Naive B cell (primary cell): ENCODE results near the gene TSNAXIP1. TPM values are rescaled to one million over a fixed set of nuclear protein-coding genes. Genes with fewer than 3 reads are reported as not detected.

ENCODE experiments used
- ATAC-seq, 2 donors: fragments of 150-1000 bp; cut with Tn5 transposase; 2 replicates each; pipeline ENCODE4 v1.10.0; 2021; ENCODE audit warnings: low read depth in 2 of 2, mild to moderate bottlenecking in 2 of 2, moderate library complexity in 2 of 2
- DNase-seq: peaks from one replicate; pipeline ENCODE4 v3.0.0; 2022
- H3K27ac Mint-ChIP-seq, 6 donors: one replicate each; pipeline ENCODE4 v1.8.0; 2020 to 2022; ENCODE audit warnings: mild to moderate bottlenecking in 6 of 6, mixed read lengths in 6 of 6, moderate library complexity in 5 of 6, inconsistent platforms in 2 of 6
- H3K27me3 Mint-ChIP-seq, 3 donors: one replicate each; pipeline ENCODE4 v1.8.0; 2021 to 2022; ENCODE audit warnings: mixed read lengths in 3 of 3, mild to moderate bottlenecking in 1 of 3
- H3K36me3 Mint-ChIP-seq, 2 donors: one replicate each; pipeline ENCODE4 v1.8.0; 2020 to 2022; ENCODE audit warnings: mixed read lengths in 2 of 2, inconsistent platforms in 1 of 2, mild to moderate bottlenecking in 1 of 2
- H3K4me1 Mint-ChIP-seq, 3 donors: one replicate each; pipeline ENCODE4 v1.8.0; 2020 to 2022; ENCODE audit warnings: mixed read lengths in 3 of 3, inconsistent platforms in 1 of 3, mild to moderate bottlenecking in 1 of 3, moderate library complexity in 1 of 3
- H3K4me3 Mint-ChIP-seq, 8 donors: one replicate each; pipeline ENCODE4 v1.8.0; 2020 to 2022; ENCODE audit warnings: mild to moderate bottlenecking in 8 of 8, mixed read lengths in 8 of 8, moderate library complexity in 8 of 8, inconsistent platforms in 2 of 8
- H3K9me3 Mint-ChIP-seq, 7 donors: one replicate each; pipeline ENCODE4 v1.8.0; 2020 to 2022; ENCODE audit warnings: mixed read lengths in 7 of 7, mild to moderate bottlenecking in 5 of 7, inconsistent platforms in 2 of 7, moderate library complexity in 1 of 7
- polyA plus RNA-seq, 6 donors: library from polyadenylated mRNA; unstranded; fragments of 300-500 nt; fragmentation: Illumina TruSeq; gene quantifications; one replicate each; pipeline ENCODE4 v1.2.3, GENCODE V29; 2021; ENCODE audit warnings: low read depth in 6 of 6

Gene TSNAXIP1
- polyA plus RNA-seq, 6 donors from 2014 or later = not detected

- H3K36me3 Mint-ChIP-seq = peaks cover 5 to 7% of the 10 kb centered on the region in 2 donors
Measured at GRCh38 chr16:67801241-67801640, 5.4 kb upstream of the TSNAXIP1 start.

GRCh38 chr16:67801883-67802282, 4.8 kb upstream of the TSNAXIP1 start:
- no peaks in the 10 kb centered on the region for H3K27me3 Mint-ChIP-seq
- H3K4me3 Mint-ChIP-seq = peak overlapping the region; percentile 60 to 95 (median 82)
- peaks cover 5 to 7% of the 10 kb centered on the region in 2 donors for H3K36me3 Mint-ChIP-seq
- H3K9me3 Mint-ChIP-seq = no peaks in the 10 kb centered on the region
- peaks cover 45 to 85% (median 82%) of the 10 kb centered on the region in 3 donors for H3K4me1 Mint-ChIP-seq
- DNase-seq = peak; percentile 84
- ATAC-seq = peak; percentile 30
- peak overlapping the region; percentile 79 to 98 (median 96) for H3K27ac Mint-ChIP-seq

More at GRCh38 chr16:67801241-67801640, 5.4 kb upstream of the TSNAXIP1 start:
- ATAC-seq (no peak), DNase-seq (no peak)
- Mint-ChIP-seq H3K27me3 (no peaks in the 10 kb centered on the region), H3K4me3 (peak overlapping the region; percentile 27 to 95 (median 82)), H3K4me1 (peaks cover 51 to 91% (median 86%) of the 10 kb centered on the region in 3 donors), H3K27ac (peak overlapping the region in 5 of 6 donors; percentile 79 to 98 (median 96)), H3K9me3 (no peaks in the 10 kb centered on the region)

- peak; percentile 33 to 42 for ATAC-seq
- peak overlapping the region; percentile 92 to 99 (median 98) for H3K27ac Mint-ChIP-seq
- DNase-seq = peak; percentile 85
- H3K27me3 Mint-ChIP-seq = no peaks in the 10 kb centered on the region
- peaks cover 5 to 7% of the 10 kb centered on the region in 2 donors for H3K36me3 Mint-ChIP-seq
- H3K4me1 Mint-ChIP-seq = peaks cover 43 to 77% (median 69%) of the 10 kb centered on the region in 3 donors
- peak overlapping the region; percentile 71 to 95 (median 92) for H3K4me3 Mint-ChIP-seq
- no peaks in the 10 kb centered on the region for H3K9me3 Mint-ChIP-seq
Measured at GRCh38 chr16:67803894-67804293, 2.8 kb upstream of the TSNAXIP1 start.

GRCh38 chr16:67804853-67805542, 1.7 kb upstream of the TSNAXIP1 start:
- peak overlapping the region; percentile 92 to 99 (median 98) for H3K27ac Mint-ChIP-seq
- no peak for ATAC-seq
- peaks cover 0 to 5% of the 10 kb centered on the region in 2 donors for H3K36me3 Mint-ChIP-seq
- H3K4me3 Mint-ChIP-seq = peak overlapping the region; percentile 71 to 97 (median 94)
- H3K27me3 Mint-ChIP-seq = no peaks in the 10 kb centered on the region
- no peaks in the 10 kb centered on the region for H3K9me3 Mint-ChIP-seq
- DNase-seq = no peak
- H3K4me1 Mint-ChIP-seq = peaks cover 37 to 68% (median 59%) of the 10 kb centered on the region in 3 donors

GRCh38 chr16:67805718-67806427, 816 bp upstream of the TSNAXIP1 start:
- H3K9me3 Mint-ChIP-seq = no peaks in the 10 kb centered on the region
- ATAC-seq = no peak
- no peak for DNase-seq
- peak overlapping the region in 5 of 6 donors; percentile 54 to 98 (median 92) for H3K27ac Mint-ChIP-seq
- H3K36me3 Mint-ChIP-seq = peaks cover 0 to 5% of the 10 kb centered on the region in 2 donors
- peaks cover 29 to 59% (median 50%) of the 10 kb centered on the region in 3 donors for H3K4me1 Mint-ChIP-seq
- no peaks in the 10 kb centered on the region for H3K27me3 Mint-ChIP-seq
- H3K4me3 Mint-ChIP-seq = peak overlapping the region; percentile 71 to 97 (median 94)

- no peak for DNase-seq
- H3K27me3 Mint-ChIP-seq = no peaks in the 10 kb centered on the region
- no peak for ATAC-seq
Measured at GRCh38 chr16:67807148-67807682, 526 bp downstream of the TSNAXIP1 start.

GRCh38 chr16:67811899-67812298, 5.2 kb downstream of the TSNAXIP1 start:
- no peaks in the 10 kb centered on the region for H3K9me3 Mint-ChIP-seq
- ATAC-seq = no peak
- no peak for DNase-seq
- no peaks in the 10 kb centered on the region for H3K36me3 Mint-ChIP-seq
- H3K4me1 Mint-ChIP-seq = peaks cover 6 to 15% (median 12%) of the 10 kb centered on the region in 3 donors
- H3K27ac Mint-ChIP-seq = no peak overlapping the region
- H3K27me3 Mint-ChIP-seq = no peaks in the 10 kb centered on the region
- no peak overlapping the region for H3K4me3 Mint-ChIP-seq

More at GRCh38 chr16:67807148-67807682, 526 bp downstream of the TSNAXIP1 start:
- no peaks in the 10 kb centered on the region for H3K9me3 Mint-ChIP-seq
- H3K4me1 Mint-ChIP-seq = peaks cover 21 to 45% (median 37%) of the 10 kb centered on the region in 3 donors
- peak overlapping the region; percentile 90 to 98 (median 94) for H3K27ac Mint-ChIP-seq
- peak overlapping the region; percentile 71 to 97 (median 94) for H3K4me3 Mint-ChIP-seq
- H3K36me3 Mint-ChIP-seq = peaks cover 0 to 5% of the 10 kb centered on the region in 2 donors

GRCh38 chr16:67814567-67814966, 7.9 kb downstream of the TSNAXIP1 start:
- peaks cover 3 to 9% (median 7%) of the 10 kb centered on the region in 3 donors for H3K4me1 Mint-ChIP-seq
- no peak overlapping the region for H3K27ac Mint-ChIP-seq
- ATAC-seq (no peak), DNase-seq (no peak)
- H3K36me3 Mint-ChIP-seq = no peaks in the 10 kb centered on the region
- no peaks in the 10 kb centered on the region for H3K9me3 Mint-ChIP-seq
- H3K27me3 Mint-ChIP-seq = no peaks in the 10 kb centered on the region
- no peak overlapping the region for H3K4me3 Mint-ChIP-seq

- ATAC-seq (no peak), DNase-seq (no peak)
- no peaks in the 10 kb centered on the region for H3K9me3 Mint-ChIP-seq
- peaks cover 3 to 9% (median 7%) of the 10 kb centered on the region in 3 donors for H3K4me1 Mint-ChIP-seq
- H3K4me3 Mint-ChIP-seq = no peak overlapping the region
- H3K27ac Mint-ChIP-seq = no peak overlapping the region
- no peaks in the 10 kb centered on the region for H3K36me3 Mint-ChIP-seq
- no peaks in the 10 kb centered on the region for H3K27me3 Mint-ChIP-seq
Measured at GRCh38 chr16:67820608-67821259, 14.0 kb downstream of the TSNAXIP1 start.

GRCh38 chr16:67822511-67822910, 15.8 kb downstream of the TSNAXIP1 start:
- Mint-ChIP-seq H3K27me3 (no peaks in the 10 kb centered on the region), H3K4me3 (no peak overlapping the region), H3K9me3 (no peaks in the 10 kb centered on the region), H3K36me3 (no peaks in the 10 kb centered on the region), H3K27ac (no peak overlapping the region), H3K4me1 (no peaks in the 10 kb centered on the region)
- ATAC-seq (no peak), DNase-seq (no peak)

GRCh38 chr16:67825119-67825518, 18.4 kb downstream of the TSNAXIP1 start:
- Mint-ChIP-seq H3K9me3 (no peaks in the 10 kb centered on the region), H3K27me3 (no peaks in the 10 kb centered on the region), H3K4me3 (no peak overlapping the region), H3K4me1 (peaks cover 0 to 5% (median 3%) of the 10 kb centered on the region in 3 donors), H3K27ac (peak overlapping the region in 1 of 6 donors; percentile 57), H3K36me3 (peaks cover 0 to 7% of the 10 kb centered on the region in 2 donors)
- no peak for DNase-seq
- no peak for ATAC-seq

GRCh38 chr16:67825906-67826305, 19.2 kb downstream of the TSNAXIP1 start:
- H3K4me3 Mint-ChIP-seq = no peak overlapping the region
- no peaks in the 10 kb centered on the region for H3K9me3 Mint-ChIP-seq
- no peak for ATAC-seq
- peaks cover 0 to 5% (median 3%) of the 10 kb centered on the region in 3 donors for H3K4me1 Mint-ChIP-seq
- H3K27ac Mint-ChIP-seq = no peak overlapping the region
- H3K27me3 Mint-ChIP-seq = no peaks in the 10 kb centered on the region
- H3K36me3 Mint-ChIP-seq = peaks cover 0 to 8% of the 10 kb centered on the region in 2 donors
- no peak for DNase-seq

- peaks cover 8 to 20% (median 14%) of the 10 kb centered on the region in 3 donors for H3K4me1 Mint-ChIP-seq
Measured at GRCh38 chr16:67828651-67829050, 22.0 kb downstream of the TSNAXIP1 start.

More at GRCh38 chr16:67828651-67829050, 22.0 kb downstream of the TSNAXIP1 start:
- Mint-ChIP-seq H3K36me3 (peaks cover 0 to 8% of the 10 kb centered on the region in 2 donors), H3K27ac (no peak overlapping the region), H3K4me3 (no peak overlapping the region), H3K9me3 (no peaks in the 10 kb centered on the region), H3K27me3 (no peaks in the 10 kb centered on the region)
- no peak for DNase-seq
- no peak for ATAC-seq
